Stimulated activated CD8-positive, alpha-beta memory T cell treated with anti-CD3 and anti-CD28 coated beads, Interleukin-7, amount 100 ng/mL, for 48 hours (primary cell): ENCODE data around the gene TRIM43.
"Not testable (repeated sequence)": the region's sequence is repeated elsewhere in the genome, so short reads cannot be mapped to it uniquely, and the experiment has no call there.

Source experiments
- DNase-seq, 2 donors: peaks; one replicate each; pipeline ENCODE4 v3.0.0-alpha.2; 2020; ENCODE audit warnings: low read depth in 1 of 2; ENCODE audit errors: extremely low read depth in 1 of 2

The TRIM43 gene

DNA sequence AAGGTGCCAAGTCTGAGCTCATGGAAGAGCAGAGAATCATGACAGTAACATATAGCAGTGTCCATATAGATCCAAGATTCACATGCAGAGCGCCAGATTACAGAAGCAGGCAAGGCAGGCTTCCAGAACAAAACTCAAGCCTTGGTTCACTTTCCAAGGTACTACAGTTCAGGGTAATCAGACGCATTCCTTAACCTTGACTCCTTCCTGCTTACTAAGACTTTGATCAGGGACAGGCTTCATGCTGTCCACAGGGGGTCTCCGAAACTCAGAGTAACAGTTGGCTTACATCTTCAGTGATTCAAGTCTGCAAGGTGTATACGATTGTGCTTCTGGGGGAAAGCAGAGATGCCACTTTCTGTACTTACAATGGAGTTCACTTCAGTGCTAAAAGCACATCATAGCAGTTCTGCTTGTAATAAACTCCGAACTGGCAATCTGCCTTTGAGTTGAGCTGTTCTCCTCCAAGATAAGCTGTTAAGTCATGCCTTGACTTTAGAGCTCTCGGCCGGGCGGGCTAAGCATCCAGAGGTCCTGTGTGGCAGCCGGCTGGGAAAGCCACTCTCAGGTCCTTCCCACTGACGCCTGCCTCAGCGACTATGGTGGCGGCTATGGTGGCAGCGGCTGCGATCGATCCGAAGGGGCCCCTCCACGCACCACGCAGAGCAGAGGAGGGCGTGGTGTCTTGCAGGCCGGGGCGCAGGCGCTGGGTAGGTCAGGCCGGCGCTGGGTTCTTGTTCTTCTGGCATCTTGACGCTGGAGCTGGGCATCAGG, 48.9 kb downstream of the TRIM43 start:
- not testable (repeated sequence) for DNase-seq

DNA sequence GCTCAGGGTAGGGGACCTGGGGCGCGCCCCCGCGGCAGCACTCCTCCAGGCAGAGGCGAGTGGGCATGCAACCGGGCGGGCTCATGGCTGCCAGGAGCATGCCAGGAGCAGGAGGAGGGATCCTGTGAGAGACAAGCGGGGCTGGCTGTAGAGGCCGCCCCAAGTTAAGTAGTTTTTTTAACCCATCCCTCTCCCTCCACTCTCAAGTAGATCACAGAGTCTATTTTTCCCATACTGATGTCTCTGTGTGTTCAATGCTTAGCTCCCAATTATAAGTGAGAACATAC, 49.4 kb downstream of the TRIM43 start:
- DNase-seq, result not testable (repeated sequence)

DNA sequence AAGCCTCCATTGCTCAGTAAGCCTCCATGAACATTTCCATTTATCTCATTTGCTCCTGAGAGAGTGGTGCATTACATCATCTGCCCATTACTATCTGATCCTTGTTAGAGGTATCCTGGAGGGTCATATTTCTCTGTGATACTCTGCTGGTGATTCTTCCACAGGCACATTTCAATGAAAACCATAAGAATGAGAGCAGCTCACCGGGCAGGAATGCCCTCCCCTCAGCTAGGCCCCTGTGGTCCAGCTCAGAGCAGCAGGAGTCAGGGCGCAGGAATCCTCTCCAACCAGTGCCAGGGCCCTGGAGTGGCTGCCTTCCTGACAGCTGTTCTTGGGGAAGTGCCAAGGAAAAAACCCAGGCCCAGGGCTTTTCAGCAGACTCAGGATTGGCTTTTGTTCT, 50.0 kb downstream of the TRIM43 start:
- not testable (repeated sequence) for DNase-seq

DNA sequence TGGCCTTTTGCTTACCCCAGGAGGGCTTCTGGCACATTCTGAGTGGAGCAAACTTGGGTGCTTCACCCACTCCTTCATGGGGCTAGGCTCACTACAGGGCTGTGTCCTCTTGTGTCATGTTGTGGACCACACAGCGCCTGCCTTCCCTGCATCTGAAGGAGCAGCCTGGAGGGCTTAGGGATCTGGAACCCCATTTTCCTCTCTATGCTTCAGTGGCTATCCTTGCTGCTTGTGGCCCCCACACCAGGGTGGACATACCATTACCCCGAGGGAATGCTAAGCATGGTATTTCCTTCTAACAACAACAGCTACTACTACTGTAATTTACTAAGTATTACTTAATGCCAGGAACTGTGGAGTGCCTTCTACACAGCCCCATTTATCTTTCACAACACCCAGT, 50.6 kb downstream of the TRIM43 start:
- DNase-seq, result not testable (repeated sequence)

DNA sequence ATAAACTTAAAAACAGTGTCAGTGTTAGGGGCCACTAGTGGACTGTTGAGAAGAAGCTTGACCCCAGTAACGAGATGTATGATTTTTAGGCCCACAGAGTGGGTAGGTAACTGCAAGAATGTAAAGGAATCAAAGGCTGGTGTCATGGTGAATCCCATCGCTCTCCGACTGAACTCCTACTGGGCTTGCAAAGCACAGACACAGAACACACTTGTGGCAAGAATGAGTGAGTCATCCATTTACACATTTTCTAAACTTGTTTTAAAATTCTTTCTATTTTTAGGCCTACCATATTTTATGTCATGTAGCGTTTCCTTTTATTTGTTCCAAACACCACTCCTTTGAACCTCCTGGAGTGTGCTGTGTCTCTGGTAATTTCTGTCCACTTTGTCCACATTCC, 51.1 kb downstream of the TRIM43 start:
- not testable (repeated sequence) for DNase-seq

DNA sequence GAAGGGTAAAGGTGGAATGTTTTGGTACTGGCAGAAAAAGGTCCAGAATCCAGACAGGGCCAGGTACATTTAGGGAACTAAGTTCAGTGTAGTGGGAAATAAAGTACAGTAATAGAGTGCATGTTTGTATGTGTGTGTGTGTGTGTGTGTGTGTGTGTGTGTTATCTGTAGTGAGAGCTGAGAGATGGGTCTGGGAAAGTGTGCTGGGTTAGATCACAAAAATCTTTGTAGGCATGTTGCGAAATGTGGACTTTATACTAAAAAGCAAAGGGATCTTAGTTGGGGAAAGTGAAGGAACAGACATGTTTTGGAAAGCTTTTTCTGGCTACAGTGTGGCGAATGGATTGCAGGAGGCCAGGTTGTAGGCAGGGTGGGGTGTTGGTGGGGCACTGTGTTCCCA, 53.5 kb downstream of the TRIM43 start:
- DNase-seq, result not testable (repeated sequence)

DNA sequence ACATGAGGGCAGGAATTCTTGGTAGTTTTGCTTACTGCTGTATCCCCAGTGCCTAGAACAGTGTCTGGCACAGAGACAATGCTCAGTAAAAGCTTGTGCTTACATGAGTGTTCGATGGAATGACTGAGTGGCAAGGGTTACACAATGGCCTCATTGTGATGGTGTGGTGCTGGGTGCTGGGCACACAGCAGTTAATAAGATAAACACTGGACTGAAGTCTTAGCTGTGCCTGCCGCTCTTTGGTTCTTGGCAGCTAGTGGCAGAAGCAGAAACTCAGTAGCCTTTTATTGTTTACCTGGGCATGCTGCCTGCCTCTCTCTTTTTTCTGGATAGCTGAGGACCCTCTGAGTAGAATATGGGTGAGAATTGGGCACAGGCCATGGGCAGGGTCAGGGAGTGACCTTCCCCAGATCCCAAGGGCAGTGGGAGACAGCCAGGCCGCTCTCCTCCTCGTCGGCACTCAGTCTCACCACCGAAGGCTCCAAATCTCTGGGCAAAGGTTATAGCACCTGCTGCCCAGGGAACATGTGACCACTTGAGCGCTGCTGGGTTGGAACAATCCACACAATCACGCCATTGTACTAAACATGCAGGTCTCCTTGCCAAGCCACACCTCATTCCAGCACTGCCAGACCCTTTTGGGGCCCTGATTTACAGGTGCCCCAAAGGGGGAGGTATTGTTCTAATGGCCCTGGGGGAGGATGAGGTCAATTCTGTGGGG, 54.6 kb downstream of the TRIM43 start:
- DNase-seq, result not testable (repeated sequence)

DNA sequence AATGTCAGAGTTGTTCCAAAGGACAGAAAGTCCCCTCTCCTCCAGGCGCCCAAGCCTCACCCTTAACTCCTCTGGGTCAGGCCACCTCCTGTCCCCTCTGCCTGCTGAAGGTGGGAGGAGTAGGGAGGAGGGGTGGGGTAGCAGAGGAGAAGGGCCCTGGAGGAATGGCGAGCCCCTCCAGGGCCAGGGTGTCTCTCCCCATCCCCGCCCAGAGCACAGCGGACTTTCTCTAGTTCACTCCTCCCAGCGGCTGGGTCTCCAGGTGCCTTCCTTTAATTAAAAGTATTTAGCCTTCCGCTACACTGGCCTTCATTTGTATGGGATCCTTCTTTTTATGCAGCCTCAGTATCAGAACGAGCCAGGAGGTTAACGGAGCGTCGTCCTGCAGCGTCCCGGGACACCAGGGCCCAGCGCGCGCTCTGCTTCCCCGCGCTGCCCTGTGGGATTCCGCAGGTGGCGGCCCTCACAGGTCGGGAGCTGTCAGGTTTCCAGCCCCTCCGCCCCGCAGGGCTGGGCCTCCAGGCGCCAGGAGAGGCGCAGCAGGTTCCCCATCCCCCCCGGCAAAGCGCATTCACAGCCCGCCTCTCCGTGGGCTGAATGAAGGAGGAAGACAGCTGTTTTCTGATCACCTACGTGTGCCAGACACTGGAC, 57.2 kb downstream of the TRIM43 start:
- not testable (repeated sequence) for DNase-seq
